Neural progenitor cell (in vitro differentiated cells): ENCODE results near the gene IRF7. TPM values are rescaled to one million over a fixed set of nuclear protein-coding genes. Genes with fewer than 3 reads are reported as not detected.

Experiments used
- DNase-seq: peaks from one replicate; pipeline ENCODE4 v3.0.0-alpha.2; 2016; ENCODE audit warnings: low spot score
- H2AFZ ChIP-seq: fragments of 200-600 bp; sonication (generic); replicated peaks from 2 replicates; pipeline ENCODE4 v1.6.1; 2016; ENCODE audit warnings: antibody characterized with exemption
- H3F3A ChIP-seq: fragments of 200-600 bp; sonication (generic); 2 replicates; pipeline ENCODE4 v1.6.1; 2016; ENCODE audit warnings: antibody characterized with exemption, low read depth
- H3K27ac ChIP-seq: fragments of 200-600 bp; sonication (generic); 2 replicates; pipeline ENCODE4 v1.5.1; 2016; ENCODE audit warnings: mild to moderate bottlenecking
- H3K27me3 ChIP-seq: fragments of 200-600 bp; sonication (generic); 2 replicates; pipeline ENCODE4 v1.6.1; 2016; ENCODE audit warnings: mild to moderate bottlenecking, moderate library complexity
- H3K36me3 ChIP-seq: fragments of 200-600 bp; sonication (generic); 2 replicates; pipeline ENCODE4 v1.5.1; 2016
- H3K4me1 ChIP-seq: fragments of 200-600 bp; sonication (generic); 2 replicates; pipeline ENCODE4 v1.6.1; 2016; ENCODE audit warnings: mixed run types
- H3K4me2 ChIP-seq: fragments of 200-600 bp; sonication (generic); 2 replicates; pipeline ENCODE4 v1.6.1; 2016
- H3K4me3 ChIP-seq: fragments of 200-600 bp; sonication (generic); 2 replicates; pipeline ENCODE4 v1.5.1; 2016
- H3K79me2 ChIP-seq: fragments of 200-600 bp; sonication (generic); 2 replicates; pipeline ENCODE4 v1.6.1; 2016; ENCODE audit warnings: low read depth
- H3K9ac ChIP-seq: fragments of 200-600 bp; sonication (generic); 2 replicates; pipeline ENCODE4 v1.6.1; 2016
- H3K9me3 ChIP-seq: fragments of 200-600 bp; sonication (generic); 2 replicates; pipeline ENCODE4 v1.5.1; 2016; ENCODE audit warnings: low read depth
- H4K20me1 ChIP-seq: fragments of 200-600 bp; sonication (generic); 2 replicates; pipeline ENCODE4 v1.6.1; 2016; ENCODE audit warnings: low read depth
- H3K27ac Mint-ChIP-seq: 3 replicates; pipeline ENCODE4 v1.8.0; 2021; ENCODE audit warnings: mixed read lengths
- H3K27me3 Mint-ChIP-seq: 2 replicates; pipeline ENCODE4 v1.8.0; 2022; ENCODE audit warnings: low read depth, mild to moderate bottlenecking, inconsistent platforms, moderate library complexity, mixed read lengths; ENCODE audit not compliant: insufficient read depth
- H3K36me3 Mint-ChIP-seq: 3 replicates; pipeline ENCODE4 v1.8.0; 2021; ENCODE audit warnings: mixed read lengths
- H3K4me1 Mint-ChIP-seq: 3 replicates; pipeline ENCODE4 v1.8.0; 2021; ENCODE audit warnings: mixed read lengths
- H3K4me3 Mint-ChIP-seq: 3 replicates; pipeline ENCODE4 v1.8.0; 2021; ENCODE audit warnings: mild to moderate bottlenecking, moderate library complexity, mixed read lengths
- H3K9me3 Mint-ChIP-seq: 3 replicates; pipeline ENCODE4 v1.8.0; 2020; ENCODE audit warnings: mixed read lengths
- EZH2 ChIP-seq: fragments of 200-600 bp; sonication (generic); IDR thresholded peaks from 2 replicates; pipeline ENCODE4 v1.6.1; 2017; ENCODE audit warnings: antibody characterized with exemption, mild to moderate bottlenecking, moderate library complexity
- EZH2phosphoT487 ChIP-seq: fragments of 200-600 bp; sonication (generic); IDR thresholded peaks from 2 replicates; pipeline ENCODE4 v1.6.1; 2017; ENCODE audit warnings: antibody characterized with exemption
- total RNA-seq: library from RNA; depleted of rRNA; stranded (reverse); fragments of >200 nt; gene quantifications from 2 replicates; pipeline ENCODE4 v1.2.3, GENCODE V29; 2015; ENCODE audit warnings: low replicate concordance
- TF ChIP-seq, protein P1 (sequence below): fragments of 200-600 bp; sonication (generic); IDR thresholded peaks from 2 replicates; pipeline ENCODE4 v1.5.1; 2017; ENCODE audit warnings: antibody characterized with exemption, mild to moderate bottlenecking

IRF7 gene
- total RNA-seq, 1 donor from 2014 or later = 4.3 TPM

DNA sequence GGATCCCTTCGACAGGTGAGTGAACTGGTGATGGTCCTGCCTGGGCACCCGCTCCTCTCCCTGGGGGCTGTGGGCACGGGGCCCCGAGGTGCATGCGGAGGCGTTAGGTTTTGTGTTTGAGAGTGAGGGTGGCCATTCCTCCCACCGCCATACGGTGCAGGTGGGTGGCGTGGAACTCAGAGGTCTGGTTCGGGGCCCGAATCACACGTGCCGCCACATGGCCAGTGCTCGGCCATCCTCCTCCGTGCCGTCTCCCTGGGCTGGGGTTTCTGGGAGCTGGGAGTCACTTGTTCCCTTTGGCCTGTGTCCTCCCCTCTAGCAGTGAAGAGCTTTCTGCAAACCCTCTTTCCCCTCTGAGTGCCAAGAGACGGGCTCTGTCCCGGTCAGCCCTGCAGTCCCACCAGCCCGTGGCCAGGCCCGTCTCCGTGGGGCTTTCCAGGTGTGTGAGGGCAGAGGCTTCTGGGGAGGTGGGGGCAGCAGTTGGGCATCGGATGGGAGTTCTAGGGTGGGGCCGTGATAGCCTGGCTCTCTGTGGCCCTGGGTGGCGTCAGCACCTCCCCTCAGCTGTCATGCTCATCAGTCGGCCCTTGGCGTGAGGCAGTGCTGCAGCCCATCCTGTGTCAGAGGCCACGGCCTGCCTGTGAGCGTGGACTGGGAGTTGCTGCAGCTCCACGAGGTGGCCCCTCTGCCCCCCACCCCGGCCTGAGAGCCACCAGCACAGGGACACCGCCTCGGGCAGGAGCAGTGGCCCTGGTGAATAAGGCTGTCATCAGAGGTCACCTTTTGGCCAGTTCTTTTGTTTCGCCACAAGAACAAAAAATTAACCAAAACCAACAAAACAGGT is 10.2 kb downstream of the IRF7 start:
- no peaks in the 10 kb centered on the region for H3K4me1 Mint-ChIP-seq
- no peaks in the 10 kb centered on the region for H3F3A ChIP-seq
- no peak overlapping the region for H3K27ac Mint-ChIP-seq
- no peaks in the 10 kb centered on the region for H3K9me3 Mint-ChIP-seq
- H3K27ac ChIP-seq = no peak overlapping the region
- no peak for DNase-seq
- TF ChIP-seq EZH2 = no peak
- no peak for TF ChIP-seq EZH2phosphoT487
- TF ChIP-seq, protein P1, sequence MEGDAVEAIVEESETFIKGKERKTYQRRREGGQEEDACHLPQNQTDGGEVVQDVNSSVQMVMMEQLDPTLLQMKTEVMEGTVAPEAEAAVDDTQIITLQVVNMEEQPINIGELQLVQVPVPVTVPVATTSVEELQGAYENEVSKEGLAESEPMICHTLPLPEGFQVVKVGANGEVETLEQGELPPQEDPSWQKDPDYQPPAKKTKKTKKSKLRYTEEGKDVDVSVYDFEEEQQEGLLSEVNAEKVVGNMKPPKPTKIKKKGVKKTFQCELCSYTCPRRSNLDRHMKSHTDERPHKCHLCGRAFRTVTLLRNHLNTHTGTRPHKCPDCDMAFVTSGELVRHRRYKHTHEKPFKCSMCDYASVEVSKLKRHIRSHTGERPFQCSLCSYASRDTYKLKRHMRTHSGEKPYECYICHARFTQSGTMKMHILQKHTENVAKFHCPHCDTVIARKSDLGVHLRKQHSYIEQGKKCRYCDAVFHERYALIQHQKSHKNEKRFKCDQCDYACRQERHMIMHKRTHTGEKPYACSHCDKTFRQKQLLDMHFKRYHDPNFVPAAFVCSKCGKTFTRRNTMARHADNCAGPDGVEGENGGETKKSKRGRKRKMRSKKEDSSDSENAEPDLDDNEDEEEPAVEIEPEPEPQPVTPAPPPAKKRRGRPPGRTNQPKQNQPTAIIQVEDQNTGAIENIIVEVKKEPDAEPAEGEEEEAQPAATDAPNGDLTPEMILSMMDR = no peak
- H2AFZ ChIP-seq = no peak overlapping the region
- peaks cover 19% of the 10 kb centered on the region for H3K36me3 Mint-ChIP-seq
- H3K4me1 ChIP-seq = no peaks in the 10 kb centered on the region
- H3K4me3 ChIP-seq = no peak overlapping the region
- H3K27me3 Mint-ChIP-seq = peaks cover 6% of the 10 kb centered on the region
- no peak overlapping the region for H3K4me2 ChIP-seq
- no peak overlapping the region for H3K9ac ChIP-seq
- H3K4me3 Mint-ChIP-seq = no peak overlapping the region
- no peaks in the 10 kb centered on the region for H3K36me3 ChIP-seq
- H3K9me3 ChIP-seq = no peaks in the 10 kb centered on the region
- peaks cover 12% of the 10 kb centered on the region for H4K20me1 ChIP-seq
- no peaks in the 10 kb centered on the region for H3K27me3 ChIP-seq
- no peaks in the 10 kb centered on the region for H3K79me2 ChIP-seq

DNA sequence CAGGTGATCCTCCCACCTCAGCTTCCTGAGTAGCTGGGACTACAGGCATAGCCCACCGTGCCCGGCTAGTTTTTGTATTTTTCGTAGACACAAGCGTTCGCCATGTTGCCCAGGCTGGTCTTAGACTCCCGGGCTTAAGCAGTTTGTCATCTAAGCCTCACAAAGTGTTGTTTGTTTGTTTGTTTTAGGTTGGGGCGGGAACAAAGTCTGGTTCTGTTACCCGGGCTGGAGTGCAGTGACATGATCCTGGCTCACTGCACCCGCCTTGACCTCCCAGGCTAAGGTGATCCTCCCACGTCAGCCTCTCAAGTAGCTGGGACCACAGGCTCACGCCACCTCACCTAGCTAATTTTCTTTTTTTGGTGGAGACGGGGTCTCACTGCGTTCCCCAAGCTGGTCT is 12.6 kb downstream of the IRF7 start:
- Mint-ChIP-seq H3K4me1 (no peaks in the 10 kb centered on the region), H3K36me3 (peaks cover 22% of the 10 kb centered on the region), H3K27ac (no peak overlapping the region), H3K27me3 (peaks cover 3% of the 10 kb centered on the region), H3K9me3 (no peaks in the 10 kb centered on the region), H3K4me3 (no peak overlapping the region)
- Histone ChIP-seq H4K20me1 (peaks cover 9% of the 10 kb centered on the region), H3K4me1 (no peaks in the 10 kb centered on the region), H3K4me2 (no peak overlapping the region), H3K9ac (no peak overlapping the region), H2AFZ (no peak overlapping the region), H3K79me2 (no peaks in the 10 kb centered on the region), H3K36me3 (no peaks in the 10 kb centered on the region), H3F3A (no peaks in the 10 kb centered on the region), H3K27ac (no peak overlapping the region), H3K27me3 (no peaks in the 10 kb centered on the region), H3K9me3 (no peaks in the 10 kb centered on the region), H3K4me3 (no peak overlapping the region)
- TF ChIP-seq EZH2phosphoT487 = no peak
- no peak for TF ChIP-seq EZH2
- TF ChIP-seq, protein P1 = no peak
- no peak for DNase-seq

DNA sequence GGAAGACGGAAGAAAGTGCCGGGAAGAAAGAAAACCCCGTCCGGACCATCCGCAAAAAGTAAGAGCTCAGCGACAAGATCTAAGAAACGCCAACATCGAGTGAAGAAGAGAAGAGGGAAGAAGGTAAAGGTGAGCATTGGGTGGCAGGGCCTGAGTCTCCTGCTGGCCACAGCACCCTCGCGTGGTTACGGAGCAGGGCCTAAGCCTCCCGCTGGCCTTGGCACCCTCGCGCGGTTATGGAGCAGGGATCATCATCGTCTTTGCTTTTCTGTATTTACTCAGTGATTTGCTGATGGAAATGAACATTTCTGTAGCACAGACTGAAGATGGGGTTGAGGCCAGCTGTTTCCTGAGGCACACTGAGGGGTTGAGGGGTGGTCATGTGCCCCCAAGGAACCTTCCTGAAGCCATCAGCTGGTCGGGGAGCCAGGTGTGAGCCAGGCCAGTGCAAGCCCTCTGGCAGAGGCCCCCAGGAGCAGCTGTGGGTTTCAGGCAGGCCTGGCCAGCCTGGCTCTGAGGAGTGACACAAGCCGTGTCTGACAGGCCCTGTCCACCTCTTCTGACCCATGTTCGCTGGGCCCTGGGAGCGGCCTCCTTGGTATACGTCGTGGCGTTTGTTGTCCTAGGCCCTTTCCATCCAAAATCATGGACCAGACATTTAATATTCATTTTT is 14.0 kb downstream of the IRF7 start:
- Histone ChIP-seq H3K4me2 (no peak overlapping the region), H3K9me3 (no peaks in the 10 kb centered on the region), H3K27me3 (no peaks in the 10 kb centered on the region), H2AFZ (no peak overlapping the region), H3F3A (no peaks in the 10 kb centered on the region), H3K27ac (no peak overlapping the region), H3K36me3 (no peaks in the 10 kb centered on the region), H3K9ac (no peak overlapping the region), H4K20me1 (peaks cover 8% of the 10 kb centered on the region), H3K79me2 (no peaks in the 10 kb centered on the region), H3K4me3 (no peak overlapping the region), H3K4me1 (no peaks in the 10 kb centered on the region)
- H3K27me3 Mint-ChIP-seq = peaks cover 2% of the 10 kb centered on the region
- no peak for DNase-seq
- peaks cover 24% of the 10 kb centered on the region for H3K36me3 Mint-ChIP-seq
- H3K4me3 Mint-ChIP-seq = no peak overlapping the region
- TF ChIP-seq, protein P1 = no peak
- TF ChIP-seq EZH2 (no peak), EZH2phosphoT487 (no peak)
- H3K9me3 Mint-ChIP-seq = no peaks in the 10 kb centered on the region
- no peaks in the 10 kb centered on the region for H3K4me1 Mint-ChIP-seq
- no peak overlapping the region for H3K27ac Mint-ChIP-seq
